ENCODE data around the gene HPSE2. TPM values are rescaled to one million over a fixed set of nuclear protein-coding genes. Genes with fewer than 3 reads are reported as not detected.
A peak's percentile ranks its signal among the peaks of the same experiment; 100 is the strongest.

The HPSE2 gene
- total RNA-seq, 1 donor from 2014 or later, result 10.6 TPM

- intact Hi-C loops (cut with DNase I), result no loop called here
- Histone ChIP-seq H3K9me3 (no peaks in the 10 kb centered on the region), H3K36me3 (no peaks in the 10 kb centered on the region), H3K27me3 (no peaks in the 10 kb centered on the region), H3K27ac (peak overlapping the region; percentile 57), H3K4me1 (peaks cover 24% of the 10 kb centered on the region), H3K4me3 (no peak overlapping the region)
- TF ChIP-seq POLR2A (IDR thresholded peaks at IDR 0.05) (no peak), POLR2AphosphoS5 (IDR thresholded peaks at IDR 0.05; ENCODE audit: insufficient read depth in 1 of 2, low read depth in 1 of 2) (no peak)
- TF ChIP-seq, protein P1, sequence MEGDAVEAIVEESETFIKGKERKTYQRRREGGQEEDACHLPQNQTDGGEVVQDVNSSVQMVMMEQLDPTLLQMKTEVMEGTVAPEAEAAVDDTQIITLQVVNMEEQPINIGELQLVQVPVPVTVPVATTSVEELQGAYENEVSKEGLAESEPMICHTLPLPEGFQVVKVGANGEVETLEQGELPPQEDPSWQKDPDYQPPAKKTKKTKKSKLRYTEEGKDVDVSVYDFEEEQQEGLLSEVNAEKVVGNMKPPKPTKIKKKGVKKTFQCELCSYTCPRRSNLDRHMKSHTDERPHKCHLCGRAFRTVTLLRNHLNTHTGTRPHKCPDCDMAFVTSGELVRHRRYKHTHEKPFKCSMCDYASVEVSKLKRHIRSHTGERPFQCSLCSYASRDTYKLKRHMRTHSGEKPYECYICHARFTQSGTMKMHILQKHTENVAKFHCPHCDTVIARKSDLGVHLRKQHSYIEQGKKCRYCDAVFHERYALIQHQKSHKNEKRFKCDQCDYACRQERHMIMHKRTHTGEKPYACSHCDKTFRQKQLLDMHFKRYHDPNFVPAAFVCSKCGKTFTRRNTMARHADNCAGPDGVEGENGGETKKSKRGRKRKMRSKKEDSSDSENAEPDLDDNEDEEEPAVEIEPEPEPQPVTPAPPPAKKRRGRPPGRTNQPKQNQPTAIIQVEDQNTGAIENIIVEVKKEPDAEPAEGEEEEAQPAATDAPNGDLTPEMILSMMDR (IDR thresholded peaks at IDR 0.05), result no peak
- DNase-seq (ENCODE audit: extremely low spot score in 2 of 2), result no peak
Measured at GRCh38 chr10:98481404-98481945, 754.2 kb downstream of the HPSE2 start.

- Histone ChIP-seq H3K36me3 (no peaks in the 10 kb centered on the region), H3K9me3 (no peaks in the 10 kb centered on the region), H3K4me1 (peaks cover 11% of the 10 kb centered on the region), H3K27ac (no peak overlapping the region), H3K4me3 (no peak overlapping the region), H3K27me3 (no peaks in the 10 kb centered on the region)
- DNase-seq (ENCODE audit: extremely low spot score in 2 of 2), result no peak
- intact Hi-C loops (cut with DNase I), result no loop called here
- TF ChIP-seq POLR2A (IDR thresholded peaks at IDR 0.05) (no peak), POLR2AphosphoS5 (IDR thresholded peaks at IDR 0.05; ENCODE audit: insufficient read depth in 1 of 2, low read depth in 1 of 2) (no peak)
- TF ChIP-seq, protein P1 (IDR thresholded peaks at IDR 0.05), result no peak
Measured at GRCh38 chr10:98478430-98479222, 757.0 kb downstream of the HPSE2 start.

DNA sequence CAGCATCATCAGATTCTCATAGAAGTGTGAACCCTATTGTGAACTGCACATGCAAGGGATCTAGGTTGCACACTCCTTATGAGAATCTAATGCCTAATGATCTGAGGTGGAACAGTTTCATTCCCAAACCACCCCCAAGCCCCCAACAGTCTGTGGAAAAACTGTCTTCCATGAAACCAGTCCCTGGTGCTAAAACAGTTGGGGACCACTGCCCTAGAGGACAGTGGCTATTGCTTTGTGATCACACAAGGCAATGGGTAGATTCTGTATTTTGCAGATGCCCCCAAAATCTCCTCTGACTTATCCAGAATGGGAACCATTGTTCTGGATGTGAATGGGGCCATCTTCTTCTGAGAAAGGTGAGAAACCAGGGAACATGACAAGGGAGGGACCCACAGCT is 757.8 kb downstream of the HPSE2 start:
- no peaks in the 10 kb centered on the region for H3K36me3 ChIP-seq
- intact Hi-C loops (cut with DNase I), result no loop called here
- DNase-seq (ENCODE audit: extremely low spot score in 2 of 2), result no peak
- H3K9me3 ChIP-seq, result no peaks in the 10 kb centered on the region
- no peak for TF ChIP-seq POLR2AphosphoS5 (IDR thresholded peaks at IDR 0.05; ENCODE audit: insufficient read depth in 1 of 2, low read depth in 1 of 2)
- TF ChIP-seq POLR2A (IDR thresholded peaks at IDR 0.05), result no peak
- TF ChIP-seq, protein P1 (IDR thresholded peaks at IDR 0.05), result no peak
- H3K27ac ChIP-seq, result no peak overlapping the region
- no peak overlapping the region for H3K4me3 ChIP-seq
- no peaks in the 10 kb centered on the region for H3K27me3 ChIP-seq
- H3K4me1 ChIP-seq, result peaks cover 11% of the 10 kb centered on the region

GRCh38 chr10:98474628-98475027 is 761.0 kb downstream of the HPSE2 start:
- TF ChIP-seq POLR2AphosphoS5 (IDR thresholded peaks at IDR 0.05; ENCODE audit: insufficient read depth in 1 of 2, low read depth in 1 of 2) (no peak), POLR2A (IDR thresholded peaks at IDR 0.05) (no peak)
- TF ChIP-seq, protein P1 (IDR thresholded peaks at IDR 0.05), result no peak
- intact Hi-C loops (cut with DNase I), result no loop called here
- Histone ChIP-seq H3K9me3 (no peaks in the 10 kb centered on the region), H3K4me3 (no peak overlapping the region), H3K4me1 (peaks cover 8% of the 10 kb centered on the region), H3K36me3 (no peaks in the 10 kb centered on the region), H3K27ac (no peak overlapping the region), H3K27me3 (no peaks in the 10 kb centered on the region)
- no peak for DNase-seq (ENCODE audit: extremely low spot score in 2 of 2)

DNA sequence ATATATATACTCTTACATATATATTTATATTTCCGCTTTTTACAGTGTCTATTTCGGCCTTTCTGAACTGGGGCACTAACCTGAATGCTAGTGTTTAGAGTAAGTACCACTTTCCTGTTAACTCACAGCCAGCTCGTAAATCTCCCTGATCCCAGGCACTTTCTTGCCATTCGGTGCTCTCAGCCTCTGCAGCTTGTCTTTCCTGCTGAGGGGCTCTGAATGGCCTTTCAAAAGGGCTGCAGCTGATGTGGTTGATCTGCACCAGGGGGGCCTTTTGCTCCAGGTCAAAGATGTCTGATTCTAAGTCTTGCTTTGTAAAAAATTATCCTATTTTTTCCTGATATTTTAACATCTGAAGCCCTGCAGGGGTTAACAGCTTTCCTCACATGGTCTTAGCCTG is 763.5 kb downstream of the HPSE2 start:
- Histone ChIP-seq H3K27me3 (no peaks in the 10 kb centered on the region), H3K4me3 (no peak overlapping the region), H3K36me3 (no peaks in the 10 kb centered on the region), H3K4me1 (peaks cover 25% of the 10 kb centered on the region), H3K27ac (no peak overlapping the region), H3K9me3 (no peaks in the 10 kb centered on the region)
- TF ChIP-seq POLR2A (IDR thresholded peaks at IDR 0.05) (no peak), POLR2AphosphoS5 (IDR thresholded peaks at IDR 0.05; ENCODE audit: insufficient read depth in 1 of 2, low read depth in 1 of 2) (no peak)
- TF ChIP-seq, protein P1 (IDR thresholded peaks at IDR 0.05), result no peak
- no peak for DNase-seq (ENCODE audit: extremely low spot score in 2 of 2)
- intact Hi-C loops (cut with DNase I), result no loop called here

All from vagina (tissue), 2 donors.